ENCODE data around the gene HVCN1.
"Not testable (repeated sequence)": the region's sequence is repeated elsewhere in the genome, so short reads cannot be mapped to it uniquely, and the experiment has no call there.

HVCN1 gene

DNA sequence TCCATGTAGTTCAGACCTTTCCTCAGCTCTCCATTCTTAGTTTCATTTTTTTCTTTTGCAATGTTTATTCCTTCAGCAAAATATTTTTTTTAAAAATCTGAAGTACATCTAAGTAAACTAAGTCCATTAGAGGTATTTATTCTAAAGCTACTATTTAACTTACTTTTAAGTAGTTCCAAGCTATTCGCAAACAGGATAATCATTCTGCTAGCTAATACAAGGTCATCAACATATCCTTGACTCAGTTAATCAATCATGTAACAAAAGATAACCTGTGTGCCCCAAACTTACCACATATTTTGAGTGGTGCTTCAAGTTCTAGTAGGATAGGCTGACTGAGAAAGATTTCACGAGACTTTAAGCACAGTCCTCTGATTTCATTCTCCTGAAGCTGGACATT lies 42.6 kb upstream of the HVCN1 start:
- Histone ChIP-seq H3K9me3 (ENCODE audit: severe bottlenecking) (no peaks in the 10 kb centered on the region), H3K36me3 (peaks cover 90% of the 10 kb centered on the region), H3K27me3 (ENCODE audit: insufficient read depth, low read depth, severe bottlenecking) (no peaks in the 10 kb centered on the region), H3K4me3 (ENCODE audit: low read depth, low read length) (no peak overlapping the region), H3K27ac (no peak overlapping the region)
- DNase-seq = no peak
- TF ChIP-seq, protein P1, sequence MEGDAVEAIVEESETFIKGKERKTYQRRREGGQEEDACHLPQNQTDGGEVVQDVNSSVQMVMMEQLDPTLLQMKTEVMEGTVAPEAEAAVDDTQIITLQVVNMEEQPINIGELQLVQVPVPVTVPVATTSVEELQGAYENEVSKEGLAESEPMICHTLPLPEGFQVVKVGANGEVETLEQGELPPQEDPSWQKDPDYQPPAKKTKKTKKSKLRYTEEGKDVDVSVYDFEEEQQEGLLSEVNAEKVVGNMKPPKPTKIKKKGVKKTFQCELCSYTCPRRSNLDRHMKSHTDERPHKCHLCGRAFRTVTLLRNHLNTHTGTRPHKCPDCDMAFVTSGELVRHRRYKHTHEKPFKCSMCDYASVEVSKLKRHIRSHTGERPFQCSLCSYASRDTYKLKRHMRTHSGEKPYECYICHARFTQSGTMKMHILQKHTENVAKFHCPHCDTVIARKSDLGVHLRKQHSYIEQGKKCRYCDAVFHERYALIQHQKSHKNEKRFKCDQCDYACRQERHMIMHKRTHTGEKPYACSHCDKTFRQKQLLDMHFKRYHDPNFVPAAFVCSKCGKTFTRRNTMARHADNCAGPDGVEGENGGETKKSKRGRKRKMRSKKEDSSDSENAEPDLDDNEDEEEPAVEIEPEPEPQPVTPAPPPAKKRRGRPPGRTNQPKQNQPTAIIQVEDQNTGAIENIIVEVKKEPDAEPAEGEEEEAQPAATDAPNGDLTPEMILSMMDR (IDR thresholded peaks at IDR 0.05; ENCODE audit: low read depth, low read length) = no peak

GRCh38 chr12:110728628-110729027 lies 39.7 kb upstream of the HVCN1 start:
- DNase-seq = no peak
- Histone ChIP-seq H3K27ac (no peak overlapping the region), H3K9me3 (ENCODE audit: severe bottlenecking) (no peaks in the 10 kb centered on the region), H3K4me3 (ENCODE audit: low read depth, low read length) (no peak overlapping the region), H3K36me3 (peaks cover 93% of the 10 kb centered on the region), H3K27me3 (ENCODE audit: insufficient read depth, low read depth, severe bottlenecking) (no peaks in the 10 kb centered on the region)
- TF ChIP-seq, protein P1 (IDR thresholded peaks at IDR 0.05; ENCODE audit: low read depth, low read length) = no peak

- H3K36me3 ChIP-seq = peaks cover 95% of the 10 kb centered on the region
- TF ChIP-seq, protein P1 (IDR thresholded peaks at IDR 0.05; ENCODE audit: low read depth, low read length) = no peak
- H3K27ac ChIP-seq = no peak overlapping the region
- no peaks in the 10 kb centered on the region for H3K27me3 ChIP-seq (ENCODE audit: insufficient read depth, low read depth, severe bottlenecking)
- no peaks in the 10 kb centered on the region for H3K9me3 ChIP-seq (ENCODE audit: severe bottlenecking)
- H3K4me3 ChIP-seq (ENCODE audit: low read depth, low read length) = no peak overlapping the region
- DNase-seq = no peak
Observed at GRCh38 chr12:110726708-110727369, 37.9 kb upstream of the HVCN1 start.

- Histone ChIP-seq H3K36me3 (peaks cover 95% of the 10 kb centered on the region), H3K27ac (no peak overlapping the region), H3K9me3 (ENCODE audit: severe bottlenecking) (no peaks in the 10 kb centered on the region), H3K4me3 (ENCODE audit: low read depth, low read length) (no peak overlapping the region), H3K27me3 (ENCODE audit: insufficient read depth, low read depth, severe bottlenecking) (no peaks in the 10 kb centered on the region)
- TF ChIP-seq, protein P1 (IDR thresholded peaks at IDR 0.05; ENCODE audit: low read depth, low read length) = no peak
- DNase-seq = no peak
Observed at GRCh38 chr12:110726028-110726427, 37.1 kb upstream of the HVCN1 start.

GRCh38 chr12:110725267-110725666 lies 36.4 kb upstream of the HVCN1 start:
- TF ChIP-seq, protein P1 (IDR thresholded peaks at IDR 0.05; ENCODE audit: low read depth, low read length) = no peak
- Histone ChIP-seq H3K9me3 (ENCODE audit: severe bottlenecking) (no peaks in the 10 kb centered on the region), H3K27me3 (ENCODE audit: insufficient read depth, low read depth, severe bottlenecking) (no peaks in the 10 kb centered on the region), H3K36me3 (peaks cover 95% of the 10 kb centered on the region), H3K27ac (no peak overlapping the region), H3K4me3 (ENCODE audit: low read depth, low read length) (no peak overlapping the region)
- no peak for DNase-seq

DNA sequence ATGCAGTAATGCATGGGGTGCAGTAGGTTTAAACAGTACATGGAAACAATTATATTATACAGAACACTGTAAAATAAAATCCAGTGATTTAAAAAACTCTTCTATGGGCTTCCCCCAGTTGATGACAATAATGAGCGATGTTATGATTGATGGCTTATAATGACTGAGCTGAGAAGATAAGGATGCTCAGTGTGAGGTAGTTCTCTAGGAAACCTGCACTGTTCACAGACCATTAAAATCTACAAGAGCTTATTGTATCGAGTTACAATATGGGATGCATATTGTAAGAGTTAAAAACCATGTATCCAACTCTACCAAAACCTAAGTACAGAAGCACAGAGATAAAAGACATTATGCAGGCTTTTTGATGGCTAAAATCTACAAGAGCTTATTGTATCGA lies 34.0 kb upstream of the HVCN1 start:
- not testable (repeated sequence) for H3K27me3 ChIP-seq (ENCODE audit: insufficient read depth, low read depth, severe bottlenecking); H3K27ac ChIP-seq; H3K9me3 ChIP-seq (ENCODE audit: severe bottlenecking); H3K4me3 ChIP-seq (ENCODE audit: low read depth, low read length); DNase-seq
- H3K36me3 ChIP-seq = peaks cover 88% of the 10 kb centered on the region

Measured in WERI-Rb-1 (cell line).